Erythroblast (primary cell): ENCODE measurements around the gene CIDEC.

Source experiments
- GATA1 ChIP-seq: IDR thresholded peaks from 2 replicates; pipeline ENCODE4 v1.6.1; 2011; ENCODE audit warnings: low read depth, mild to moderate bottlenecking, control low read depth, low read length, moderate library complexity
- POLR2A ChIP-seq: IDR thresholded peaks from 2 replicates; pipeline ENCODE4 v1.6.1; 2011; ENCODE audit warnings: mild to moderate bottlenecking, low read length

- no peak for TF ChIP-seq POLR2A
- no peak for TF ChIP-seq GATA1
Measured at GRCh38 chr3:9846231-9846630, 33.8 kb downstream of the CIDEC start.
